Renal cortical epithelial cell (primary cell): ENCODE data around the gene CACNB3. TPM values are rescaled to one million over a fixed set of nuclear protein-coding genes. Genes with fewer than 3 reads are reported as not detected.
"Not testable (repeated sequence)": the region's sequence is repeated elsewhere in the genome, so short reads cannot be mapped to it uniquely, and the experiment has no call there.

Experiments
- DNase-seq: peaks from one replicate; pipeline ENCODE4 v3.0.0-alpha.2; 2011; ENCODE audit warnings: low read depth
- total RNA-seq: library from RNA; depleted of rRNA; stranded (reverse); fragments of >200 nt; gene quantifications from 2 replicates; pipeline ENCODE4 v1.2.3, GENCODE V29; 2014

The CACNB3 gene
- total RNA-seq, 1 donor from 2014 or later: 31.1 TPM

DNA sequence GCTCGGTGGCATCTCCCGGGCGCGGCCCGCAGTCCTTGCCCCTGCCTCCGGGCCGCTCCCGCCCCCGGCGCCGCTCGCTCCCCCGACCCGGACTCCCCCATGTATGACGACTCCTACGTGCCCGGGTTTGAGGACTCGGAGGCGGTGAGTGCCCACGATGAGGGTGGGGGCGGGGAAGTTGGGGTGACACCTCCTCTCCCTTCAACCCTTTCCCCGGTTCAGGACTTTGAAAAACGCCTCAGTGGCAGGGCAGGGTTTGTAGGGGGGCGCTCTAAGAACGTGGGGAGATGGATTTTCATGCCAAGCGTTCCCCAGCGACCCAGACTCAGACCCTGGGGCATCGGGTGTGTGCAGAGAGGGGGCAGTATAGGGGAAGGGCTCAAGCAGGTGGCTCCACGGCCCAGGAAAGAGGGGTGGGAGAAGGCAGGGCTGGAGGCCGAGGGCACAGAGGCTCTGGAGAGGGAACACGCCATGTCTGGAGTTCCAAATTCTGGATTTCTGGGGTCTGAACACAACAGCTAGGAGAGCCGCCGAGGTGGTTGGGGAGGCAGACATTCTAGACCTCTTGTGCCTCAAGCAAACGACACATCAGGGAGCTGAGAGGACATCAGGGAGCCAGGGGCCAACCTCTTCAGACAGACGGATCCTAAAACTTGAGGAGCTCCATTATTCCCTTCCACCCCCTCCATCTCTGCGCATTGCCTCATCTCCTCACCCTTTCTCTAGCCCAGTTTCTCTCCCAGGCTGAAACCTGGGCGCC lies 715 bp downstream of the CACNB3 start:
- DNase-seq: no peak

- DNase-seq: no peak
Observed at GRCh38 chr12:48819986-48820725, 1.9 kb downstream of the CACNB3 start.

GRCh38 chr12:48822139-48822538 lies 3.8 kb downstream of the CACNB3 start:
- DNase-seq: no peak

DNA sequence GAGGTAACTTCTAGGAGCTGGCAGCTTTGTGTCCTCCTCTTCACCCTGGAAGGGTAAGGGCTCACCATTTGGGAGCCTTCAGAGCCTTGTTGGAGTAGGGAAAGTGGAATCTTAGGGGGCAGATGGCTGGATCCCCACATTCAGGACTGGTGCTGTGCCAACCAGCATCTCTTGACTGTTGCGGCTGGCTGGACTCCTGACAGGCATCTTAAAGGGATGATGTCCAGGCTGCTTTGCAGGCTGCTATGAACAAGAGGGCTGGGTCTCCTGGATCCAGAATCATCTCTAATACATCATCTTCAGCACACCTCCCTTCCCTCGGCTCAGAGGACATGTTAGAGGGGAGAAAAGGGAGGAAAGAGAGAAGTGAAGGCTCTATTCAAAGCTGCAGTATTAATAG lies 4.4 kb downstream of the CACNB3 start:
- DNase-seq: no peak

DNA sequence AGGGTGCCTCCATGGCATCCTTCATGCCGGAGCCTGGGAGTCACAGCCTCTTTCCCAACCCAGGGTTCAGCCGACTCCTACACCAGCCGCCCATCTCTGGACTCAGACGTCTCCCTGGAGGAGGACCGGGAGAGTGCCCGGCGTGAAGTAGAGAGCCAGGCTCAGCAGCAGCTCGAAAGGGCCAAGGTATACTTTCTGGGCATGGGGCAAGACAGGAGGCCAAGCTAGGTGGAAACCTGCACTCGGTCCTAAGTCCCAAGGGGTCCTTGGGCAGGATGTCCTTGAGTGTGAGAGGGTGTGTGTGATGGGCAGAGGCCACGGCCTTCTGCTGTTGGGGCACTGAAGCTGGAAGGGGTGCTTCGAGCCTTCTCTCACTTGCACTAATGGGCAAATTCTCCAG lies 5.0 kb downstream of the CACNB3 start:
- no peak for DNase-seq

- DNase-seq: no peak
Observed at GRCh38 chr12:48824112-48824511, 5.8 kb downstream of the CACNB3 start.

- no peak for DNase-seq
Observed at GRCh38 chr12:48824905-48825304, 6.6 kb downstream of the CACNB3 start.

DNA sequence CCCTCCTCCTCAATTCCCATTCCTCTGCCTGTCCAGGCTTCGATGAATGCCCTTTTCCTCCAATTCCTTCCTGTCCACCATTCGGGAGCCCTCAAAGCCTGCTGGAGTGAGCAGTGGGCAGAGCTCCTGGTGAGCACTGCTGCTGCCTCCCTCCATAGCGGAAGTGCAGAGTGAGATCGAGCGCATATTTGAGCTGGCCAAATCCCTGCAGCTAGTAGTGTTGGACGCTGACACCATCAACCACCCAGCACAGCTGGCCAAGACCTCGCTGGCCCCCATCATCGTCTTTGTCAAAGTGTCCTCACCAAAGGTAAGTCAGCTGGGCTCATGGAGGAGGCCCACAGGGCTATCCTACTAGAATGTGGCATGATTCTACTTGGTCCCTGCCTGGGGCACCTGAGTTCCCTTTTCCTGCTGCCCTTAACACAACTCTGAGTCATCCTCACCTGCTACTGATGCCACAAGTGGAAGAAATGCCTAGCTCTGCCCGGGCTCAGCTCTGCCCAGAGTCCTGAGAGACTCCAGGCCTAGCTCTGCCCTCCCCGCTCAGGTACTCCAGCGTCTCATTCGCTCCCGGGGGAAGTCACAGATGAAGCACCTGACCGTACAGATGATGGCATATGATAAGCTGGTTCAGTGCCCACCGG lies 8.0 kb downstream of the CACNB3 start:
- peak; percentile 48 for DNase-seq

DNA sequence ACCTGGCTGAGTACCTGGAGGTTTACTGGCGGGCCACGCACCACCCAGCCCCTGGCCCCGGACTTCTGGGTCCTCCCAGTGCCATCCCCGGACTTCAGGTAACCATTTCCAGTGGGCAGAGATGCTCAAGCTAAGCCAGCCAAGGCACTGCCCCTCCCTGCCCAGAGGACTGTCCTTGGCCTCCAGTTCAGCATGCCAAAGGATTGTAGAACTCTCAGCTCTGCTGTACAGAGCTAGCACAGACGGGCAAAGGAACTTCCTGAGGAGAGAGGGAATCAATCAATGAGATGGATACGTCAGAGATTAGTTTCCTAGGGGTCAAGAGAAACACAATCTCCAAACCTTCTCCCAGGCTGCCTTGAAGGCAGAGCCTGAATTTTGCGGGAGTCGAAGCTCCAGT lies 8.7 kb downstream of the CACNB3 start:
- no peak for DNase-seq

DNA sequence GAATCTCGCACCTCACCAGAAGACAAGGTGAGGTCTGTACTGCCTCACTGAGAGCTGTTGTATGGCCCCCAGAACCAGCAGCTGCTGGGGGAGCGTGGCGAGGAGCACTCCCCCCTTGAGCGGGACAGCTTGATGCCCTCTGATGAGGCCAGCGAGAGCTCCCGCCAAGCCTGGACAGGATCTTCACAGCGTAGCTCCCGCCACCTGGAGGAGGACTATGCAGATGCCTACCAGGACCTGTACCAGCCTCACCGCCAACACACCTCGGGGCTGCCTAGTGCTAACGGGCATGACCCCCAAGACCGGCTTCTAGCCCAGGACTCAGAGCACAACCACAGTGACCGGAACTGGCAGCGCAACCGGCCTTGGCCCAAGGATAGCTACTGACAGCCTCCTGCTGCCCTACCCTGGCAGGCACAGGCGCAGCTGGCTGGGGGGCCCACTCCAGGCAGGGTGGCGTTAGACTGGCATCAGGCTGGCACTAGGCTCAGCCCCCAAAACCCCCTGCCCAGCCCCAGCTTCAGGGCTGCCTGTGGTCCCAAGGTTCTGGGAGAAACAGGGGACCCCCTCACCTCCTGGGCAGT lies 9.3 kb downstream of the CACNB3 start:
- no peak for DNase-seq

GRCh38 chr12:48828293-48828692 lies 10.0 kb downstream of the CACNB3 start:
- DNase-seq: no peak

- DNase-seq: no peak
Observed at GRCh38 chr12:48828841-48829575, 10.7 kb downstream of the CACNB3 start.

DNA sequence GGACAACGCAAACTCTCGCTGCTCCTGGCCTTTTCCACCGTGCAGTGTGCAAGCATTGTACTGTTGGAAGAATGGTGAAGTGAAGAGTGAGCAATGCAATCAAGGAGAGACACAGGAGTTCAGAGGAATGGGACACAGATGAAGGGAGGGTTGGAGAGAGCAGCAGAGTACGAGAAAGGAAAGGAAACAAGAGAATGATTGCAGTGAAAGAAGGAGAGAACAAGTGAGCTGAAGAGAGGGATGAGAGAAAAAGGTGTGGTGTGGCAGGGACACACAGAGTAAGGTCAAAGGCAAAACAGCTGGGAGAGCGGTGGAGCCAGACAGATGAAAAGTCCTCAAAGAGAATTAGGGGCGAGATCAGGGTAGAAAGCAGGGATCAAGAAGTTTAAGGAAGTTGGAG lies 13.0 kb downstream of the CACNB3 start:
- DNase-seq: no peak

- DNase-seq: no peak
Observed at GRCh38 chr12:48832321-48833060, 14.2 kb downstream of the CACNB3 start.

DNA sequence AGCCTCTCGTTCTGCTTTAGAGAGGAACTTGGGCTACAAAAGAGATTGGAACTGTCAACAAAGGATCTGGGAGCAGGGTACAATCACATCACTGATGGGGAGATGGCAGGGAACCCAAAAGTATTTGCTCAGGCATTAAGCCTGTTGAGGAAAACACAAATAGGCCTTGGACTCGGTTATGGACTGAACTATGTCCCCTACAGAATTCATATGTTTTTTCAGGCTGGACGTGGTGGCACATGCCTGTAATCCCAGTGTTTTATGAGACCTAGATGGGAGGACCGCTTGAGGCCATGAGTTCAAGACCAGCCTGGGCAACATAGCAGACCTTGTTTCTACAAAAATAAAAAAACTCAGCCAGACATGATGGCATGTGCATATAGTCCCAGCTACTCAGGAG lies 19.8 kb downstream of the CACNB3 start:
- DNase-seq: no peak

GRCh38 chr12:48842021-48842420 lies 23.7 kb downstream of the CACNB3 start:
- not testable (repeated sequence) for DNase-seq

DNA sequence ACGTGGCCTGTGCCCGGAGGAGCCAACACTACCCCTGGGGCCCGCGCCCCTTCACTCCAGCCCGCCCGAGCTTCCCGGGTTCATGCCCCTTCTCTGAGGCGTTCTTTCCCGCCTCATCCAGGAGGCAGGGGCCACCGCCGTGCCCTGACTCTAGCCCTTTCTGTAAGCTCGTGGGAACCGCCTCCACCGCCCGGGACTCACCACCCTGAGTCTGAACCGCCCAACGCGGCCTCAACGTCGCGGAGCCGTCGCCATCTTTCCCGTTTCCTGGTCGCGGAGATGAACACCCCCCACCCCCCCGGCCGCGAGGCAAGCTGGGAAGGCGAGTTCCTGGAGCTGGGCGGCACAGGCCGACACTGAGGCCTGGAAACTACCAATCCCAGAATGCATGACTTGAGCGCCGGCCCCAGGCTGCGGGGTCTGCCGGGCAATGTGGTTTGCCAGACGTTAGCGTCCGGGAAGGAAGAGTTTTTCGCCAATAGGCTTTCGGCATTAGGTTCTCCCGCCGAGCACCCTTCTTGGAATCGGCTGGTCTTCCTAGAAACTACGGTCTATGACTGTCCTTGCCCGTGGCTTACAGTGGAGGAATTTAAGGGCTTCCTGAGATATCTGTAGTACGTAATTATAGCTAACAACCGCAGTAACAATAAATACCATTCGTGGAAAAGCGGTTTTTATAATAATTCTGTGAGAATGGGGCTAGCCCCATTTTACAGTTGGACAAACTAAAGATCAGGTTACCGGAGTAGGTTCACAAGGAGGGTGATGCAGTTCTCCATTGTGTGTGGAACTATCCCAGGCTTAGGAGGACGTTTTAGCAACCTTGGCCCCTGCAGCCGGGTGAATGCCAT lies 33.8 kb downstream of the CACNB3 start, which contains the start of gene DDX23:
DDX23 (minus strand) TSS at position 281 of the 851 bp plus-strand sequence. CDS start 6,381 bp downstream, outside the sequence.
- peak; percentile 94 for DNase-seq

GRCh38 chr12:48852734-48853688 lies 34.7 kb downstream of the CACNB3 start:
- peak; percentile 88 for DNase-seq

DNA sequence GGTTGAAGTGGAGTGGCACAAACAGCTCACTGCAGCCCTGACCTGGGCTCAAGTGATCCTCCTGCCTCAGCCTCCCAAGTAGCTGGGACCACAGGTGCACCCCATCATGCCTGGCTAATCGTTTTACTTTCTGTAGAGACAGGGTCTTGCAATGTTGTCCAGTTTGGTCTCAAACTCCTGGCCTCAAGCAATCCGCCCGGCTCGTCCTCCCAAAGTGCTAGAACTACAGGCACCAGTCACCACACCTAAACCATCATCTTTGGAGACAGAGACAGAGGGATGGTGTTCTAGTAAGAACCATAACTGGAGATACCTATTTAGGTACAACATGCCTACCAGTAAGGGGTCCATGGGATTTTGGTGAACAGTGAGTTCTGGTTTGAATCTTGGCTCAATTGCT lies 36.2 kb downstream of the CACNB3 start:
- DNase-seq: no peak
